GM12878 (cell line): Measurements from ENCODE around the gene CRMP1. TPM values are rescaled to one million over a fixed set of nuclear protein-coding genes. Genes with fewer than 3 reads are reported as not detected.

Source experiments
- ATAC-seq: fragments of 200-7000 bp; cut with Tn5 transposase; 3 replicates; pipeline ENCODE4 v1.9.1; 2020; ENCODE audit warnings: mild to moderate bottlenecking, moderate library complexity
- BruUV-seq: library from RNA; stranded (reverse); fragments of 400-500 nt; replicated peaks from 2 replicates; lab custom pipeline; 2021; lab: Mats Ljungman, UMichigan
- CTCF ChIA-PET: fragments of 300-600 bp; sonication (Branson Sonifier 250); formaldehyde crosslinking; extraction: SDS; loops from one replicate; lab custom pipeline; 2021; ENCODE audit warnings: inconsistent platforms; lab: Yijun Ruan, JAX
- POLR2A ChIA-PET: fragments of 350-600 bp; formaldehyde crosslinking; extraction: SDS; loops from one replicate; lab custom pipeline; 2021; ENCODE audit warnings: inconsistent platforms; lab: Charles Lee
- RAD21 ChIA-PET: fragments of 300-600 bp; sonication (Branson Sonifier 250); formaldehyde crosslinking; loops from one replicate; lab custom pipeline; 2023; ENCODE audit warnings: antibody characterized with exemption; ENCODE audit not compliant: unreplicated experiment; lab: Charles Lee
- SMC1A ChIA-PET: fragments of 300-600 bp; sonication (Branson Sonifier 250); formaldehyde crosslinking; loops from one replicate; lab custom pipeline; 2023; ENCODE audit not compliant: unreplicated experiment, uncharacterized antibody; lab: Charles Lee
- DNase-seq: peaks from one replicate; pipeline ENCODE4 v3.0.0-alpha.2; 2011; ENCODE audit warnings: low read depth, low spot score
- FAIRE-seq: peaks from 3 replicates; lab custom pipeline; 2011; peaks lifted over from hg19 to GRCh38; lab: Jason Lieb, UNC
- H2AFZ ChIP-seq: 2 replicates; pipeline ENCODE4 v1.6.0; 2011; ENCODE audit warnings: low read depth, low read length, control low read depth; ENCODE audit not compliant: control insufficient read depth
- H3K27ac ChIP-seq: 2 replicates; pipeline ENCODE4 v1.5.1; 2011; ENCODE audit warnings: control low read depth; ENCODE audit not compliant: control insufficient read depth, insufficient read depth
- H3K27me3 ChIP-seq, 2 experiments: replicated peaks in 1 of 2; 2 replicates each; pipeline versions ENCODE4 v1.6.0 to v1.6.1; 2011; ENCODE audit warnings: low read length in 1 of 2; ENCODE audit not compliant: control insufficient read depth in 2 of 2, insufficient read depth in 2 of 2
- H3K36me3 ChIP-seq, 2 experiments: 2 replicates each; pipeline ENCODE4 v1.5.1; 2011; ENCODE audit warnings: low read length in 1 of 2; ENCODE audit not compliant: control insufficient read depth in 2 of 2, insufficient read depth in 2 of 2
- H3K4me1 ChIP-seq: 2 replicates; pipeline ENCODE4 v1.6.1; 2011; ENCODE audit warnings: mild to moderate bottlenecking, low read length, moderate library complexity, mixed read lengths; ENCODE audit not compliant: control insufficient read depth, insufficient read depth
- H3K4me2 ChIP-seq: 2 replicates; pipeline ENCODE4 v1.6.0; 2011; ENCODE audit warnings: control low read depth; ENCODE audit not compliant: control insufficient read depth, insufficient read depth
- H3K4me3 ChIP-seq: fragments of 200-600 bp; sonication (generic); 2 replicates; pipeline ENCODE4 v1.5.1; 2016
- H3K79me2 ChIP-seq: 2 replicates; pipeline ENCODE4 v1.6.0; 2011; ENCODE audit warnings: low read length; ENCODE audit not compliant: control insufficient read depth, insufficient read depth
- H3K9ac ChIP-seq: 2 replicates; pipeline ENCODE4 v1.8.0; 2011; ENCODE audit warnings: low read length, control low read depth, mixed read lengths; ENCODE audit not compliant: control insufficient read depth, insufficient read depth
- H3K9me3 ChIP-seq: replicated peaks from 3 replicates; pipeline ENCODE4 v1.5.1; 2011; ENCODE audit warnings: mild to moderate bottlenecking, low read length; ENCODE audit not compliant: control insufficient read depth, insufficient read depth
- H4K20me1 ChIP-seq: 2 replicates; pipeline ENCODE4 v1.6.0; 2011; ENCODE audit not compliant: control insufficient read depth, insufficient read depth
- BACH1 ChIP-seq: fragments of 450-650 bp; IDR thresholded peaks from 2 replicates; pipeline ENCODE4 v1.6.1; 2017; ENCODE audit warnings: mild to moderate bottlenecking, borderline replicate concordance
- CBFB ChIP-seq: IDR thresholded peaks from 2 replicates; pipeline ENCODE4 v1.6.1; 2016; ENCODE audit warnings: antibody characterized with exemption, low read depth
- KAT2A ChIP-seq: conservative IDR thresholded peaks from 2 replicates; pipeline ENCODE4 v1.6.1; 2011; ENCODE audit warnings: low read depth, low read length; ENCODE audit not compliant: control insufficient read depth
- PRDM15 ChIP-seq: fragments of 450-650 bp; formaldehyde crosslinking; IDR thresholded peaks from 2 replicates; pipeline ENCODE4 v1.4.0; 2020; ENCODE audit warnings: mild to moderate bottlenecking, moderate library complexity
- RFX5 ChIP-seq: IDR thresholded peaks from 2 replicates; pipeline ENCODE4 v1.6.1; 2011; ENCODE audit warnings: low read depth, low read length, improper control_type of control experiment
- SIN3A ChIP-seq: IDR thresholded peaks from 2 replicates; pipeline ENCODE4 v1.6.1; 2012; ENCODE audit warnings: low read depth, low read length, improper control_type of control experiment
- TARDBP ChIP-seq: IDR thresholded peaks from 2 replicates; pipeline ENCODE4 v1.6.1; 2016; ENCODE audit warnings: borderline replicate concordance
- WGBS: methylation state at CpG from one replicate; pipeline ENCODE4 v1.1.6; 2016; ENCODE audit warnings: low lambda C conversion rate; ENCODE audit not compliant: insufficient replicate concordance, insufficient coverage; ENCODE audit errors: missing lambda C conversion rate; 5-methylcytosine and 5-hydroxymethylcytosine counted together
- in situ Hi-C: fragments of 300-500 bp; cut with MboI; formaldehyde crosslinking; loops from 9 replicates; pipeline ENCODE4 v1.14.3; 2018; ENCODE audit warnings: mixed read lengths
- intact Hi-C: fragments of 100-400 bp; cut with micrococcal nuclease; formaldehyde crosslinking; loops from one replicate; pipeline ENCODE4 v1.14.2; 2022; ENCODE audit not compliant: unreplicated experiment
- polyA plus RNA-seq, 11 experiments: library from polyadenylated mRNA; depleted of rRNA in 4 of 11; unstranded in 6 of 11; stranded (reverse) in 5 of 11; fragments of >200 nt; fragmentation: Nextera tagmentation in 4 of 11; fragmentation: Illumina TruSeq in 1 of 11; extraction: Ambion mirVana in 4 of 11; extraction: Trizol in 1 of 11; gene quantifications; 1 replicate in 1 of 11; 2 replicates in 10 of 11; pipeline versions ENCODE4 v1.2.1 to v1.2.3, GENCODE V29; 2011 to 2016; ENCODE audit warnings: inconsistent platforms in 2 of 11, missing spikeins in 2 of 11, low read depth in 1 of 11
- total RNA-seq, 4 experiments: library from RNA; depleted of rRNA in 3 of 4; stranded (reverse); fragments of >200 nt in 3 of 4; fragmentation: Illumina TruSeq in 1 of 4; extraction: Trizol in 1 of 4; gene quantifications; 2 replicates each; pipeline versions ENCODE4 v1.2.1 to v1.2.3, GENCODE V29; 2013 to 2021

CRMP1 gene
- total and polyA plus RNA-seq, 10 of the 15 experiments (the other 5 are each of a cell fraction or from before 2014, with no cell fraction given) = 0.03 to 1.4 (median 0.12) TPM; not detected in 2

GRCh38 chr4:5858020-5858769 is 34.7 kb downstream of the CRMP1 start:
- in situ Hi-C loops = no loop called here

More at GRCh38 chr4:5858020-5858769, 34.7 kb downstream of the CRMP1 start:
- Histone ChIP-seq H3K9ac (no peak overlapping the region), H3K4me2 (no peak overlapping the region), H2AFZ (no peak overlapping the region), H4K20me1 (no peaks in the 10 kb centered on the region), H3K27me3 (no peaks in the 10 kb centered on the region; a peak in 1 of 4 replicates), H3K79me2 (no peaks in the 10 kb centered on the region), H3K27ac (no peak overlapping the region), H3K36me3 (no peaks in the 10 kb centered on the region), H3K4me1 (no peaks in the 10 kb centered on the region), H3K4me3 (no peak overlapping the region), H3K9me3 (no peaks in the 10 kb centered on the region)
- no TSS peak for BruUV-seq
- DNase-seq = no peak
- ChIA-PET SMC1A (no interaction called here), RAD21 (no interaction called here), CTCF (no interaction called here), POLR2A (no interaction called here)
- no peak for FAIRE-seq
- no peak for TF ChIP-seq KAT2A
- no peak for TF ChIP-seq PRDM15
- no peak for TF ChIP-seq SIN3A
- no peak for TF ChIP-seq BACH1
- no peak for TF ChIP-seq TARDBP
- no peak for TF ChIP-seq RFX5
- TF ChIP-seq CBFB = no peak
- 30% methylated on average over 16 of the region's 16 CpGs for WGBS
- no peak for ATAC-seq
- intact Hi-C loops = no loop called here
